Measurements from ENCODE around the gene MPO. TPM values are rescaled to one million over a fixed set of nuclear protein-coding genes. Genes with fewer than 3 reads are reported as not detected.

The MPO gene
- total and polyA plus RNA-seq, 2 donors (not counting 1 experiment from before 2014, with no cell fraction given), result 0.01 TPM; not detected in 1

DNA sequence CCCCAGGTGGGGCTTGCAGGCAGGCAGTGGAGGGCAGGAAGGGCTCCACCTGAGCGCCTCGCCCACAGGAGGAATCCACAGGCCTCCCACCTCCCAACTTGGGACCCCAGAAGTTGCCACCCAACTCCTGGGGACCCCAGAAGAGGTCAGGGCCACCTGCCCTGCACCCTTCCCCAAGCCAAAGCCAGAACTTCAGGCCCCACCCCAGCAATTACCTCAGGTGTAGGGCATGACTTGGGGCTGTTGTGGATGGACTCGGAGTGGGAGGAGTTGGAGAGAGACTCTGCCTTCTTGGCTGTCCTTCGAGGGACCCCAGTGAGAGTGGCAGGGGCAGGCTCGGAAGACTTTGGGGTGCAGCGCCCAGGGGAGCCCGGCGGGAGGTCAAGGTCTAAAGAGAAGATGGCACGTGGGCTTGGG lies 37.3 kb upstream of the MPO start:
- Histone ChIP-seq H3K4me2 (ENCODE audit: extremely low read depth, insufficient read depth, low read length) (no peak overlapping the region), H2AFZ (ENCODE audit: low read length) (no peak overlapping the region), H3K9ac (ENCODE audit: insufficient read depth, low read length) (no peak overlapping the region), H3K27me3 (ENCODE audit: control insufficient read depth, insufficient read depth, low read length) (no peaks in the 10 kb centered on the region), H3K27ac (ENCODE audit: insufficient read depth, low read length) (no peak overlapping the region), H3K4me1 (ENCODE audit: control insufficient read depth, extremely low read depth, insufficient read depth, low read length) (no peaks in the 10 kb centered on the region), H3K4me3 (replicated peaks in 1 of 4; ENCODE audit: control extremely low read depth in 1 of 4, insufficient read depth in 1 of 4, low read depth in 3 of 4, low read length in 4 of 4) (no peak overlapping the region), H3K79me2 (ENCODE audit: control insufficient read depth, insufficient read depth, low read length) (no peaks in the 10 kb centered on the region), H3K9me3 (ENCODE audit: control insufficient read depth, insufficient read depth, low read depth, low read length) (no peaks in the 10 kb centered on the region), H3K36me3 (ENCODE audit: control insufficient read depth, insufficient read depth, low read length) (no peaks in the 10 kb centered on the region), H4K20me1 (ENCODE audit: control insufficient read depth, extremely low read depth, insufficient read depth, low read length) (no peaks in the 10 kb centered on the region)
- DNase-seq (ENCODE audit: low read depth in 2 of 2), result no peak
- TF ChIP-seq, protein P1, sequence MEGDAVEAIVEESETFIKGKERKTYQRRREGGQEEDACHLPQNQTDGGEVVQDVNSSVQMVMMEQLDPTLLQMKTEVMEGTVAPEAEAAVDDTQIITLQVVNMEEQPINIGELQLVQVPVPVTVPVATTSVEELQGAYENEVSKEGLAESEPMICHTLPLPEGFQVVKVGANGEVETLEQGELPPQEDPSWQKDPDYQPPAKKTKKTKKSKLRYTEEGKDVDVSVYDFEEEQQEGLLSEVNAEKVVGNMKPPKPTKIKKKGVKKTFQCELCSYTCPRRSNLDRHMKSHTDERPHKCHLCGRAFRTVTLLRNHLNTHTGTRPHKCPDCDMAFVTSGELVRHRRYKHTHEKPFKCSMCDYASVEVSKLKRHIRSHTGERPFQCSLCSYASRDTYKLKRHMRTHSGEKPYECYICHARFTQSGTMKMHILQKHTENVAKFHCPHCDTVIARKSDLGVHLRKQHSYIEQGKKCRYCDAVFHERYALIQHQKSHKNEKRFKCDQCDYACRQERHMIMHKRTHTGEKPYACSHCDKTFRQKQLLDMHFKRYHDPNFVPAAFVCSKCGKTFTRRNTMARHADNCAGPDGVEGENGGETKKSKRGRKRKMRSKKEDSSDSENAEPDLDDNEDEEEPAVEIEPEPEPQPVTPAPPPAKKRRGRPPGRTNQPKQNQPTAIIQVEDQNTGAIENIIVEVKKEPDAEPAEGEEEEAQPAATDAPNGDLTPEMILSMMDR (conservative IDR thresholded peaks at IDR 0.05 in 1 of 2, IDR thresholded peaks at IDR 0.05 in 1 of 2; ENCODE audit: low read depth in 1 of 2, low read length in 2 of 2), result no peak
- TF ChIP-seq EZH2 (IDR thresholded peaks at IDR 0.05; ENCODE audit: low read length, missing control alignments), result no peak

DNA sequence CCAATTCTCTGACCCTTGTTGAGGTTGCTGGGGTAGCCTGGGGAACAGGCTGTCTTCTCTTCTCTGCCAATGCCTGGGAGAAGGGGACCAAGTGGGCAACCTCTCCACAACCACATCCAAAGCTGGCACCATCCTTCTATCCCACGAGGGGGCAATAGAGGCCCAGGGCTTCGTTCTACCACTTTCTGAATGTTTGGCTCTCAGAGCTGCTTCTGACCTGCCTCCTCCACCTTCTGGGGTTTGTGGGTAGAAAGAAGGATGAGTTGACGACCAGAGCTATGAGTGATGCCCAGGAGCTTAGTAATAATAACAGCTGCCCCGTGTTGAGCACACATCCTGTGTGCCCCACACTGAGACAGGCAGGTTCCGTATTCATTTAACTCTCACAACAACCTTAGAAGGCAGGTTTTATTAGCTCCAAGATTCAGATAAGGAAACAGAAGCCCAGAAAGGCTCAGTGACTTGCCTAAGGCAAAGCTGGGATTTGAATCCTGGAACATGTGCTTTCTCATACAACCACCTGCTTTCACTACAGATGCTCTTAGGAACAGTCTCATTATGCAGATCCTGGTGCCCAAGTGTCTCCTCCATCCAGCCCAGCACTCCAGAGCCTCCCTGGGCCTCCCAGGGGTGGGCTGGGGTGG lies 36.8 kb upstream of the MPO start:
- H3K4me2 ChIP-seq (ENCODE audit: extremely low read depth, insufficient read depth, low read length), result no peak overlapping the region
- TF ChIP-seq, protein P1 (conservative IDR thresholded peaks at IDR 0.05 in 1 of 2, IDR thresholded peaks at IDR 0.05 in 1 of 2; ENCODE audit: low read depth in 1 of 2, low read length in 2 of 2), result peak; percentile 84 to 93
- no peak for TF ChIP-seq EZH2 (IDR thresholded peaks at IDR 0.05; ENCODE audit: low read length, missing control alignments)
- H3K4me1 ChIP-seq (ENCODE audit: control insufficient read depth, extremely low read depth, insufficient read depth, low read length), result no peaks in the 10 kb centered on the region
- DNase-seq (ENCODE audit: low read depth in 2 of 2), result peak; percentile 51 to 81
- H3K27ac ChIP-seq (ENCODE audit: insufficient read depth, low read length), result no peak overlapping the region
- no peaks in the 10 kb centered on the region for H4K20me1 ChIP-seq (ENCODE audit: control insufficient read depth, extremely low read depth, insufficient read depth, low read length)
- H3K27me3 ChIP-seq (ENCODE audit: control insufficient read depth, insufficient read depth, low read length), result no peaks in the 10 kb centered on the region
- no peaks in the 10 kb centered on the region for H3K79me2 ChIP-seq (ENCODE audit: control insufficient read depth, insufficient read depth, low read length)
- H3K36me3 ChIP-seq (ENCODE audit: control insufficient read depth, insufficient read depth, low read length), result no peaks in the 10 kb centered on the region
- H3K9ac ChIP-seq (ENCODE audit: insufficient read depth, low read length), result no peak overlapping the region
- no peaks in the 10 kb centered on the region for H3K9me3 ChIP-seq (ENCODE audit: control insufficient read depth, insufficient read depth, low read depth, low read length)
- no peak overlapping the region for H2AFZ ChIP-seq (ENCODE audit: low read length)
- H3K4me3 ChIP-seq (replicated peaks in 1 of 4; ENCODE audit: control extremely low read depth in 1 of 4, insufficient read depth in 1 of 4, low read depth in 3 of 4, low read length in 4 of 4), result no peak overlapping the region

DNA sequence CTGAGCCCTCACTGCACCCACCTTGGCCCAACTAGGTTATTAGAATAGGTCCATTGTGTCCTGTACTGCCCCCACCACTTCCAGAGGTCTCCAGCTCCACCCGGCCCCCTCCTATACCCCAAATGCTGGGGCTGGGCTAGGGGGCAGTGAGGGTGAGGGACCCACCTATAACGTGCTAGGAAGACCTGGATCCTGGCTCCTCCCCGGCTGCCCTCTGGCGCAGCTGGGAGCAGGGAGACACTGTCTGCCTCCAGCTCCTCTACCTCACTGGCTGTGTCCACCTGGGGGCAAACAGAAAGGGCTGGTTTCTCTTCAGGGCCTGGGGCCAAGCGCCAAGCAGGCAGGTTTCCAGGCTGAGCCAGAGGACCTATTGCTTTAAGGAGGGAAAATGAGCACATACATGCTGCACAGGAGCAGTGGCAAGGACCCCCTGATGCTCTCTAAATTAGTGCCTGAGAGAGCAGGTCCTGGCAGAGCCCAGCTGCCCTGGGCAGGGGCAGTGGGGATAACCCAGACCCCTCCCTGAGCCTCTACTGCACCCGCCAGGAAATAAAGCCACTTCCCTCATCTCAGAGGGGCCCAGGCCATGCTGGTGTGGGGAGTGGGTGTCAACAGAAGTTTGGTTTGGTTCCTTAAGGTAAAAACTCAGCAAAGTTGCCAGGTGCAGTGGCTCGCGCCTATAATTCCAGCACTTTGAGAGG lies 35.7 kb upstream of the MPO start:
- Histone ChIP-seq H3K4me3 (replicated peaks in 1 of 4; ENCODE audit: control extremely low read depth in 1 of 4, insufficient read depth in 1 of 4, low read depth in 3 of 4, low read length in 4 of 4) (no peak overlapping the region), H3K27me3 (ENCODE audit: control insufficient read depth, insufficient read depth, low read length) (no peaks in the 10 kb centered on the region), H3K4me1 (ENCODE audit: control insufficient read depth, extremely low read depth, insufficient read depth, low read length) (no peaks in the 10 kb centered on the region), H3K9me3 (ENCODE audit: control insufficient read depth, insufficient read depth, low read depth, low read length) (no peaks in the 10 kb centered on the region), H3K9ac (ENCODE audit: insufficient read depth, low read length) (no peak overlapping the region), H2AFZ (ENCODE audit: low read length) (no peak overlapping the region), H3K4me2 (ENCODE audit: extremely low read depth, insufficient read depth, low read length) (no peak overlapping the region), H4K20me1 (ENCODE audit: control insufficient read depth, extremely low read depth, insufficient read depth, low read length) (no peaks in the 10 kb centered on the region), H3K36me3 (ENCODE audit: control insufficient read depth, insufficient read depth, low read length) (no peaks in the 10 kb centered on the region), H3K79me2 (ENCODE audit: control insufficient read depth, insufficient read depth, low read length) (no peaks in the 10 kb centered on the region), H3K27ac (ENCODE audit: insufficient read depth, low read length) (no peak overlapping the region)
- TF ChIP-seq, protein P1 (conservative IDR thresholded peaks at IDR 0.05 in 1 of 2, IDR thresholded peaks at IDR 0.05 in 1 of 2; ENCODE audit: low read depth in 1 of 2, low read length in 2 of 2), result no peak
- no peak for TF ChIP-seq EZH2 (IDR thresholded peaks at IDR 0.05; ENCODE audit: low read length, missing control alignments)
- DNase-seq (ENCODE audit: low read depth in 2 of 2), result no peak
